GM21825 (cell line): ENCODE results near the gene SCGB2B2.
"Not testable (repeated sequence)": the region's sequence is repeated elsewhere in the genome, so short reads cannot be mapped to it uniquely, and the experiment has no call there.

Experiments
- ATAC-seq: cut with Tn5 transposase; IDR thresholded peaks from one replicate; pipeline ENCODE4 v1.9.1; 2021; ENCODE audit warnings: mild to moderate bottlenecking, moderate library complexity; ENCODE audit not compliant: unreplicated experiment

Gene SCGB2B2, protein sequence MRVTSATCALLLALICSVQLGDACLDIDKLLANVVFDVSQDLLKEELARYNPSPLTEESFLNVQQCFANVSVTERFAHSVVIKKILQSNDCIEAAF

DNA sequence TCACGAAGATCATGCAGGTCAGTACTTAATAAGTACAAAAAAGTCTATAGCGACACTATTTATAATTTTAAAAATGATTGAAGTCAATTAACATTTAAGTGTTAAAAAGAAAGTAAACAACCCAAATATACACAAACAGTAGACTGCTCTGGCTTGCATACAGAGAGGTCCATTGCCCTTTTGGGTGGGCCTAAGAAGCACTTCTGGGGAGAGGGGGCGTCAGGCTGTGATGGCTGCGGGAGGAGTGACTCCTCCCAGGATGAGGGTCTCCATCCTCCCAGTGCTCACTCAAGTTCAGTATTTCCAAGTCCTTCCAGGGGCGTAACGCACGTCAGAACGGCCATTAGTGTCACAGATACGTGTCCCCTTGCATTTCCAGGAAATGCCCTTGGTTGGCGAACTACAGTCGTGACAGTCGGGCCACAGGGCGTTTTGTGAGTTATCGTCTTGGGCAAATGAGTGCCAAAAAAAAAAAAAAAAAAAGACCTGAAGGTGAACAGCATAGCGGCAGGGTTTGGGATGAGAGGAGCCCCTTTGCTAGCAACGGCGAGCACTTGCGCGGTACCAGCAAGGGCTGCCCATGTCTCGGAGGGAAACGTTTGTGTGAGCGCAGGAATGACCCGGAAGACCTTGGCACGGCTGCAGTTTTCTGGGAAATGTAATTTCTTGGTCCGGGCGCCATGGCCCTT, at the start of gene SCGB2B2:
Gene SCGB2B2, minus strand, starts transcription at position 463 of the 689 bp plus-strand sequence. CDS start 82,596 bp downstream, outside the sequence.
- peak; percentile 51 for ATAC-seq

DNA sequence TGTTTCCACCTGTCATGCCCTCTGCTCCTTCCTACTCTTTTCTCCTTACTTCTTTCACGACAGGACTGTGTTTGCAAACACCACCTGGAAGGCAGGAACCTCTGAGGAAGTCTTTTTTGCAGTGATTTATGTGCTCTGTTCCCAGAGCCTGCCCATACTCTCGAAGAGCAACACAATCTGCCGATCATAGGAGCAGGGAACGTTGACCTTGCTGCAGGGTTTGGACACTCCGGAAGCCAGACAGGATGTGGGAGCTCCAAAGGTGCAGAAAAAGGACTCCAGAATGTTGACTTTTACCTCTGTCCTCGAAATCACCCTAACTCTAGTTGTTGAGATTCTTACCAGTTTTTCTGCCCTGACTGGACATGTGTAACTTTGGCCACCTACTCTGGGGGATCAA, 48.4 kb upstream of the SCGB2B2 start:
- no peak for ATAC-seq

DNA sequence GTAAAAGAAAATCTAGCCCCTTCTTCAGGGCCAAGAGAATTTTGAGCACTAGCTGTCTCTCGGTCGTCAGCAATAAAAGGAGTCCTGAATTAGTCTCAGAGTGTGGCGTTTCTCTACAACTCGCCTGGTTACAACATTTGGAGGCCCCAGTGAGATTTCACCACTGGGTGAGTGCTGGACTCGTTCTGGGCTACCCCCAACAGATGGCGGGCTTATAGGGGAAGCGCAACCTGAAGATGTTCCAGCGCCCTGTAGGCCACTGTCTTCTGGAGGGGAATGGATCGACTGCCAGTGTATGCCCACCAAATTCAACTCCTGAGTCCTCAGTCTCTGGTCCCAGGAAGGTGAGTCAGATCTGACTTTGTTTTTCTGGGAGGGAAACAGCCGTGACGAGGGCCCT, 45.4 kb upstream of the SCGB2B2 start:
- no peak for ATAC-seq

DNA sequence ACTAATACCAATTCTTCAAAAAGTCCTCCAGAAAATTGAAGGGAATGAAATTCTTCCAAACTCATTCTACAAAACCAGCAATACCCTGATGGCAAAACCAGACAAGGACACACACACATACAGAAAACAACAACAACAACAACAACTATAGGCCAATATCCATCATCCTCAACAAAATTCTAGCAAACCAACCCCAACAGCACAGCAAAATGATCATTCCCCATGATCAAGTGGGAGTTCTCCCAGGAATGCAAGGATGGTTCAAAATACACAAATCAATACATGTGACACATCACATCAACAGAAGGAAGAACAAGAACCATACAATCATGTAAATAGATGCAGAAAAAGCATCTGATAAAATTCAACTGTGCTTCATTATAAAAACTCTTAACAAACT, 38.4 kb upstream of the SCGB2B2 start:
- no peak for ATAC-seq

DNA sequence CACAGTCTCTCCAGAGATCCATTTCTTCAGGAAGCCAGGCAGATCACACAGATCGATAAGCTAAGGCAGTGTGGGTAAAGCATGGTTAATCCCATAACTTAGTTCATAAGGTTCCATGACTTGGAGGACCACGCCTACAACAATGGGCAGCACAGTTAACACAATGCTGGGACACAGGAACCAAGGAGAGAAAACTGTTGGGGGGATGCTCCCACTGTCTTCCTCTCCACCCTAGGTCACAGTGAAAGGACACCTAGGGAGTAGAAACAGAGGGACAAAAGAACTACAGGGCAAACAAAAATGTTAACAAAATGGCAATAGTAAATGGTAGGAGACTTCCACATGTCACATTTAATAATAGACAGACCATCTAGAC, 36.3 kb upstream of the SCGB2B2 start:
- no peak for ATAC-seq

DNA sequence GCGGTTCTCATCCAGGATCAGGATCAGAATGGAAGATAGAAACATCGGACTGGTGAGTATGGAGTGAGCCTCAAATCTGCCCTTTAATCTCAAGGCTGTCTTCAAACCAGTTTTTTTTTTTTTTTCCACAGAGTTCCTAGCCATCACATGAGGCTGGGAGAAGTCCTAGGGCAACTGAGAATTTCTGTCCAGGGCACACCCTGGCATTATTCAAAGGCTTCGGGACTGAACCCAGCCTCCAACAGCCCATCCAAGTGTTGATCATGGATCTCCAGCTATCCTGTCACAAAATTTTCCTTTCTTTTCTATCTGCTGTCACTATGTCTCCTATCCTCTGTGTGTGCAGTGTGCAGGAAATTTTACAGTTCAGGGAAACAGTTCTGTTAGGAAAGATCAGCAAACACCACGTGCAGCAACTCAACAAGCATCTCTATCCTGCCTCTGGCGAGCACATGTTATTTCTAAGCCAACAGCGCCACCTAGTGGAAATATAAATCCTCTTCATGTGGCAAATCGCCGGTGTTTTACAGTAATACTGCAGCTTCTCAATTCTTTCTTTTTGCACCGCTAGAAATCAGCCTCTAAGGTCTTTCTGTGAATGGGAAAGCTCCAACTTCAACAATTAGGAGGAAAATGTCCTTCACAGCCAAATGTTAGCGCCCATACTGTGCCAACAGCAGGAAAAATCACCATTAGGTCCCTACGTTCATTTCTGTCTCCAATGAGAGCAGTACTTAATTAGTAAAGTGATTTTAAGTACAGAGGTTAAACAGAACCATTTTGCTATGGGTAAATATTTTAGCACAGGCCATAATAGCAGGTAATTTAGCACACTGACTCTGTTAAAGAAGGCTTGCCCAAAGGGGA, 35.7 kb upstream of the SCGB2B2 start:
- ATAC-seq: no peak

DNA sequence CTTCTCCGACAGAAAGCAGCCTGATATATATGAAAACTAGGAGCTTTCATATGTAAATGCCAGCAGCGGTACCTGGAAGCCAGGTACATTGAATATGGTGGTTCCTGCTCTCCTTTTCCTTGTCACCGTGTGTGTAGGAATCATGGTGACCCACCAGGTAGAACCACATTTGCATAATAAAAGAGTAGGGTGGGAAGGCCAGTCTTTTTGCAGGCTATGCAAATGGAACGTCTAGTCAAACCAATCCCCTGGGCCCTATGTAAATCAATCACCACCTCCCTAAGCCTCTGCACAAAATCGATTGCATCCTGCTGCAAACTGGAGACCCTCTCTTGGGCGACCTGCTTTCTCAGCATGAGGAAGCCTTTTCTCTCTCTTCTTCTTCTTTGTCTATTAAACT, 34.9 kb upstream of the SCGB2B2 start:
- ATAC-seq: no peak

DNA sequence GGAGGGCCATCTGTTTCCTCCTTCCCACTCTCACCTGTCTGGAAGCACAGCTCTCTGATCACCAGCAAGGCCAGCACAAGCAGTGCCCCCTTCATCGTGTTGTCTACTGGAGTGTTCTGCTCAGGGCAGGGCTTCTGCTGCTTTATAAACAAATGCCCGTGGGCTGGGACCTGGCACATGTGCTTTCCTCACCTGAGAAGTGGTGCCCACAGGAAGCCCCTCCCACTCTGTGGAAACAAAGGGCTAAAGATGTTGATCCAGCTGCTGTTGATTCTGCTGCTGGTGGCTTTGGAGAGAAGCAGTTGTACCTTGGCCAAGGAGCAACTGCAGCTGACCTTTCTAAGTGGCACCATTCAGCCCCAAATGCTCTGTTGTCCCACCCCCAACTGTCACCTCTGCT, 30.7 kb upstream of the SCGB2B2 start:
- no peak for ATAC-seq

DNA sequence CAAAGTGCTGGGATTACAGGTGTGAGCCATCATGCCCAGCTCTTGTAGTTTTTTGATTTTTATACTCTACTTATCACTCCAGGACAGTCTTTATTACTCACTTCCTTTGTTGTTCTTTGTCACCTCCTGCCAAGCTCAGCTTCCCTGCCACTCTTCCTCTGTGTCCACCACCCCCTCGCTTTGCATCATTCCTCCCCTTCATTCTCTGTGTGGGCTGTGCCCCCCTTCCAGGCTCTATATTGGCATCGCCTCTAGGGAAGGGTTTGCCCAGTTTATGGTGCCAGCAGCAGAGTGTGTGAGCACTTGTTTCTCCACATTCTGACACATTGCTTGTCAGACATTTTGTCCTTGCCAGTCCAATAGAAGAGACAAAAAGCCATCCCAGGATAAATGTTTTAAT, 15.6 kb upstream of the SCGB2B2 start:
- no peak for ATAC-seq

DNA sequence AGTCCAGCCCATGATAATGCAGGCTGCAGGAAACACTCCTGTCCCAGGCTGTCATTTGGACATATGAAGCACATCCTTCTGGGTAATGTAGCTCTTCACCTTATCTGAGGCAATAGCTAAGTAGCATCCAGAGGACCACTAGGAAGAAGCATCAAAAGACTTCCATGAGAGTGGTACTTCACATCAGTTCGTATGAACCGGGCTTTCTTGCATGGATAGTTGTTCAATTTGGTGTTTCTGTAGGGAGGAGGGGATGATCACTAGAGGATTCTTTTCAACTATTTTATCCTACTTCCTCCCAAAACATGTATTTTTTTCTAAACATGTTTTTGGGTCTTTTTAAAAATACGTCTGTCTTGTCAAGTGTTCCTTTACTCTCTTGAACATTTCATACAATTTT, 13.4 kb upstream of the SCGB2B2 start:
- no peak for ATAC-seq

DNA sequence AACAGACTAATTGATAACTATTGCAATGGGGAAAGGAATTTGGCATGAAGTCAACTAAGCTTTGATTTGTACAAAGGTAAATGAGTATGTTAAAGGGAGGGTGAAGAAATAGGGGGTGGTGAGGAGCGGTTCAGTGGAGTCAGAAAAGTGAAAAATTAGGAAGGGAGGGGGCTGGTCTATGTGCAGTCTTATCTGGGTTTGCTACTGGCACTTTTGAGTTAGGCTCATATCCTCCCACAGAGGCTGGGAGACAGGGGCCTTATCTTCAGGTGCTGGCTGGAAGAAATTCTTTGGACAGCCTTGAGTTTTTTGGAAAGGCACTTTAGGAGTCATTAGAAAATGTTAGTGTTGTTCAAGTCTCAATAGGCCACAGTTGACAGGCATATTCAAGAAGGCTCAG, 11.6 kb upstream of the SCGB2B2 start:
- ATAC-seq: no peak

DNA sequence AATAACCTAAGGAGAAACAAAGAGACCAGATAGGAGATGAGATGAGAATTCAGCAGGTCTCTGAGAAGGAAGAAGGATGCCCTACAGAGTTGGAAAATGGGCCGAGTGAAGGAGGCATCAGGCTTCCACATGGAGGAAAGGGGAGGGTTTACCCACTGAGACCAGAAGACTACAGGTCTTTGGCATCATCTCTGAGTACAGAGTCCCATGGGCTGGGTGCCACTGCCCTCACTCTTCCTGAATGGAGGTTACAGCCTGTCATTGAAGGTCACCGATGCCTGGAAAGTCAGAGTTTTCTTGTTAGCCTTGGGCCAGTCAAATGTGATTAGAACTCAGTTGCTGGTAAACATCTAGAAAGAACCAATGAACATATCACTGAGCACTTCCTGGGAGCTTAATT, 10.4 kb upstream of the SCGB2B2 start:
- ATAC-seq: no peak

DNA sequence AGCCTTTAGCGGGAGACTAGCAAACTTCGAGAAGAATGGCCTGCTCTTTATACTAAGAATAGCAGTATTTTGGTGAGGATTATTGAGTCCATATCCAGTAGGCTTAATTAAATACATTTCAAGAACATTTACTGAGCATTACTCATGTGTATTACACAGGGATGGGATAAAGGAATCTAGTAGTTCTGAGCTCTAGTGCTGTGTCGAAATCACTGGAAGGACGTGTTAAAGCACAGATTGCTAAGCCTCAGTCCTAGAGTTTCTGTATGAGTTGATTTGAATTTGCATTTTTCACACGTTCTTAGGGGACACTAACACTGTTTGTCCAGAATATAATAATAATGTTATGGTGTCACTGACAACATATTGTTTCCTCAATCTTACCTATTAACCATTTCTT, 9.5 kb upstream of the SCGB2B2 start:
- ATAC-seq: no peak

DNA sequence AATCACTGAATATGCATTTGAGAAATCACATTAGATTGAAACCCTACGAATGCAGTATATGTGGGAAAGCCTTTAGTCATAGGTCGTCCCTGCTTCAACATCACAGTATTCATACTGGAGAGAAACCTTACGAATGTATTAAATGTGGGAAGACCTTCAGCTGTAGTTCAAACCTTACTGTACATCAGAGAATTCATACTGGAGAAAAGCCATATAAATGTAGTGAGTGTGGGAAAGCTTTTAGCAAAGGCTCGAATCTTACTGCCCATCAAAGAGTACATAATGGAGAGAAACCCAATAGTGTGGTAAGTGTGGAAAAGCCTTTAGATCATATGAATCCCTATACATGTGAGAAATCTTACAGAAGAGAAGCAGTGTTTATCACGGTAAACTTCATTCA, 8.3 kb upstream of the SCGB2B2 start:
- not testable (repeated sequence) for ATAC-seq

DNA sequence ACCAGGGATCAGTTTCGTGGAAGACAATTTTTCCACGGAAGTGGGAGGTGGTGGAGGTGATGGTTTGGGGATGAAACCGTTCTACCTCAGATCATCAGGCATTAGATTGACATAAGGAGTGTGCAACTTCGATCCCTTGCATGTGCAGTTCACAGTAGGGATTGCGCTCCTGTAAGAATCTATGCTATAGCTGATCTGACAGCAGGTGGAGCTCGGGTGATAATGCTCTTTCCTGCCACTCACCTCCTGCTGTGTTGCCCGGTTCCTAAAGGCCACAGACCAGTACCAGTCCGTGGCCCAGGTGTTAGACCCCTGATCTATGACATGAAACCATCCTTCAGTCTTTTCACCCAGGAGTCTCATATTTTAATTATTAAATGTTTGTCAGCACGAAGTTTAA, 4.5 kb upstream of the SCGB2B2 start:
- no peak for ATAC-seq

DNA sequence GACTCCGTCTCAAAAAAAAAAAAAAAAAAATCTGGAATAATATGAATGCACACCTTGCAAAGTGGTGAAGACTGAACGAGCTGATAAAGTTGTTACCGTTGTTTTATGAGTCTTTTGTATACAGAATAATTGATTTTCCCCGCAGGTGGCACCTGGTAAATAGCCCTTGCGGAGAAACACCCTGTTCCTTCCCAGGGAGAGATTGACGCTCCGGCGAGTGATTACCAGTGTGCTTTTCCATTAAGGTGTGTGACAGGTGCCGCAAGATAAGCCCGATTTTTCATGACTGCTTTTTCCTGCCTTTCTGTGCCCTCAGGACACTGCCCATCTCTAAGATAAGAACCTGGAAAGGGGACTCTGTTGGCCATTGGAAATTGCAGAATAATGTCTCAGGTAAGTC, 1.5 kb upstream of the SCGB2B2 start:
- no peak for ATAC-seq

DNA sequence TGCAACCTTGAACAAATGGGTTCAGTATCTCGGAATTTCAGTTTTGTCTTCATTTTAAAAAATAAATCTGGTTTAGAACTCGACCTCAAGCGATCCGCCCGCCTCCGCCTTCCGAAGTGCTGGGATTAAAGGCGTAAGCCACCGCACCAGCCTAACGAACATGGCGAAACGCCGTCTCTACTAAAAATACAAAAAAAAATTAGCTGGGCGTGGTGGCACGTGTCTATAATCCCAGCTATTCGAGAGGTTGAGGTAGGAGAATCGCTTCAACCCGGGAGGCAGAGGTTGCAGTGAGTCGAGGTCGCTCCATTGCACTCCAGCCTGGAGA, 1.1 kb upstream of the SCGB2B2 start:
- no peak for ATAC-seq

DNA sequence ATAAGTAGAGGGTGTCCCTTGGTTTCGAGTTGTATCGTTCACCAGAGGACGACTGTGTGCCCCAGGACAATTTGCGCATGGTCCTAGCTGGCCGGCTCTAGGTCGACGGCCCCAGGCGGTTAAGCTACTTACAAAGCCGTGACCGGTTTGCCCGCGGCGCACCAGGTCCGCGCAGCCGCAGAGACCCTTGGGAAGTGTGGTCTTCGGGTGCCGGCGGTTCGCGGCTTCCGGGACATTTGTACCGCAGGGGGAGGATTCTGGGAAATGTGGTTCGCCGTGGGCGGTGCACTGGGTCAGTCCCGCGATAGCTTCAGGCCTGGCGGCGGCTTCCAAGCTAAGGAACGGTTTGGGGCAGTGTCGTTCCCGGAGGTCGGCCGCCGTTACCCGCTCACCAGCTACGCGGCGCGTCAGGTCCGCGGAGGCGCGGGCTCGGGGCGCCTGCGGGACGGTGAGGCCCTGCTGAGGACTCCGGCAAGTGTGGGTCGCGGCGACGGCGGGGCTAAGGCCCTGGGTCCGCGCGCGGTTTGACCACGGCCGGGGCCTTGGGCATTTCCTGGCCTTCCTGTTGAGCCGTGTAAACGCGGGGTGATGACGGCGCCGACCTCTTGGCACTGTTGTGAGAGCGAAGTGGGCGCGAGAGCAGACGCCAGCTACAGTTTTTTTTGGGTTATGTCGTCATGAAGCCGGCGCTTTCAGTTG, 576 bp upstream of the SCGB2B2 start, which contains the start of gene ZNF302:
Gene ZNF302, plus strand, starts transcription at position 293 of the 699 bp plus-strand sequence. CDS start 1,127 bp downstream, outside the sequence.
- ATAC-seq: peak; percentile 86

DNA sequence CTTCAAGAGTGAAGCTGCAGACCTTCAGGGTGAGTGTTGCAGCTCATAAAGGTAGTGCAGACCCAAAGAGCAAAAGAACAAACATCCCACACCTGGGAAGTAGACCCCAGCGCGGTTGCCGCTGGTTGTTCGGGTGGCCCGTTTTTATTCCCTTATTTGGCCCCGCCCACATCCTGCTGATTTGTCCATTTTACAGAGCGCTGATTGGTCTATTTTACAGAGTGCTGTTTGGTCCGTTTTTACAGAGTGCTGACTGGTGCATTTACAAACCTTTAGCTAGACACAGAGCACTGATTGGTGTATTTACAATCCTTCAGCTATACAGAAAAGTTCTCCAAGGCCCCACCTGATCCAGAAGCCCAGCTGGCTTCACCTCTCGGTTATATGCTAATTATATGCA, 1.0 kb downstream of the SCGB2B2 start:
- ATAC-seq: no peak

DNA sequence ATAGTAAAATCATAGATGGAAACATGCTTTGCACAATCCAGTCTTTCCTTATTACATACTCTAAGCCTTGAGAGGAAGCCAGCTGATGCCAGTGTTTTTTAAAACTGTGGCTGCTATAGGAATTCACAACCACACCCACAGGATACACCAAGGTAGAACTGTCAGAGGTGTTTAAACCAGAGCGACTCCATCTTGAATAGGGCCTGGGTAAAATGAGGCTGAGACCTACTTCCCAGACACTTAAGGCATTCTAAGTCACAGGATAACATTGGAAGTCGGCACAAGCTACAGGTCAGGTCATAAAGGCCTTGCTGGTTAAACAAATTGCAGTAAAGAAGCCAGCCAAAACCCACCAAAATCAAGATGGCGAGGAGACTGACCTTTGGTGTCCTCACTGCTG, 1.7 kb downstream of the SCGB2B2 start:
- ATAC-seq: no peak

DNA sequence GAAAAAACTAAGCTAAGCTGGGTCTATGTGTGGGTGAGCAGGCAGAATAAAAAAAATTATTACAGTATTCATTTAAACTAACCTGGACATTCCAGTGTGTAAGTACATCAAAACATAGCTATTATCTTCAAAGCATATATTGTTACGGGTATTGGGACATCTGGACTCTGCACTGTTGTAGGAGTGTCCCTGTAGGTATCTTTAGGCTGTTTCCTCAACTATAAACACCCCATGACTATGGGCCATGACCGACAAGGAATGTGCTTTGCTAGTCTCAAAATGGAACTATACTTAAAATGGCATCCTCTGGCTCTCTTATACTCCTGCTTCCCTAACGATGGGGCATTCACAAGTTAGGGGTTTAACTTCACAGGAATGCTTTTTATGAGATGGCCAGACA, 3.4 kb downstream of the SCGB2B2 start:
- ATAC-seq: no peak

DNA sequence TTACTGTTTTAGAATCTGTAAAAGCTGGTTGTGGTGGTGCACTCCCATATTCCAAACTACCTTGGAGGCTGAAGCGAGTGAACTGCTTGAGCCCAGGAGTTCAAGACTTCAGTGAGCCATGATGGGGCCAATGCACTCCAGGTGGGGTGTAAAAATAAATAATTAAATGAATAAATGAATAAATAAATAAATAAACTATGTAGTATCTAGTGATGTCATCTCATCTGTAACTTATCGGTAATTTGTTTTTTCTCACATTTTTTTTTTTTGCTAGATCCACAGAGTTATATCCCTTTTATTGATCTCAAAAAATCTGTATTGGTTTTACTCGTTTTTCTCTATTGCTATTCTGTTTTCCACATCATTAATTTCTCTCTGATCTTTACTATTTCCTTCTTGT, 5.0 kb downstream of the SCGB2B2 start:
- no peak for ATAC-seq
